ENCODE data around the gene SLC7A9.
"Not testable (repeated sequence)": the region's sequence is repeated elsewhere in the genome, so short reads cannot be mapped to it uniquely, and the experiment has no call there.

Gene SLC7A9

DNA sequence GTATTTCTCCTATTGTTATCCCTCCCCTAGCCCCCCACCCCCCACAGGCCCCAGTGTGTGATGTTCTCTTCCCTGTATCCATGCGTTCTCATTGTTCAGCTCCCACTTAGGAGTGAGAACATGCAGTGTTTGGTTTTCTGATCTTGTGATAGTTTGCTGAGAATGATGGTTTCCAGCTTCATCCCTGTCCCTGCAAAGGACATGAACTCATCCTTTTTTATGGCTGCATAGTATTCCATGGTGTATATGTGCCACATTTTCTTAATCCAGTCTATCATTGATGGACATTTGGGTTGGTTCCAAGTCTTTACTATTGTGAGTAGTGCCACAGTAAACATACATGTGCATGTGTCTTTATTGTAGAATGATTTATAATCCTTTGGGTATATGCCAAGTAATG, 87.5 kb downstream of the SLC7A9 start:
- not testable (repeated sequence) for DNase-seq

DNA sequence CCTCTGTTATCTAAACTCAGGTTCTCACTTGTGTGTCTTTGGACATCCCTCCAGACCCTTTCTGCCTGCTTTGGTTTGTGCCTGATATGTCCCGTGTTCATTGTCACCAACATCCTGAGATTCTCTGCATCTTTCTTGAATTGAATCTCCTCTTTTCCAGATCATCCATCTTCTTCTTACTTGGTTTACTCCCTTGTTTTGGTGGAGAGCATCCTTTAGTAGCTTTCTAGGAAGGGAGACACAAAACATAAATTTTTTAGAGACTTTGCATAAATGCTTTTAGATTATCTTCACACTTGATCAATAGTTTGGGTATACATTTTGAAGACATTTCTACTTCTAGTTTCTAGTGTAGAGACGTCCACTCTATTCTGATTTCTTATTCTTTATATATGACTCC, 88.3 kb downstream of the SLC7A9 start:
- DNase-seq, result no peak

All from NCI-H510A treated with DMSO at 0.1 percent for 48 hours (cell line).